IPS-15b (cell line): Measurements from ENCODE around the gene PCK2.

Experiments
- H3K27me3 ChIP-seq: one replicate; pipeline ENCODE4 v1.6.1; 2013; ENCODE audit warnings: low read length; ENCODE audit not compliant: control insufficient read depth, insufficient read depth
- H3K36me3 ChIP-seq: one replicate; pipeline ENCODE4 v1.6.1; 2013; ENCODE audit warnings: low read length; ENCODE audit not compliant: control insufficient read depth, insufficient read depth
- H3K4me1 ChIP-seq: one replicate; pipeline ENCODE4 v1.6.1; 2013; ENCODE audit warnings: mild to moderate bottlenecking, low read length; ENCODE audit not compliant: control insufficient read depth, insufficient read depth
- H3K4me3 ChIP-seq: one replicate; pipeline ENCODE4 v1.5.1; 2013; ENCODE audit warnings: low read depth, low read length
- H3K9ac ChIP-seq: one replicate; pipeline ENCODE4 v1.6.1; 2013; ENCODE audit warnings: low read depth, mild to moderate bottlenecking, low read length
- H3K9me3 ChIP-seq: one replicate; pipeline ENCODE4 v1.6.1; 2013; ENCODE audit warnings: mild to moderate bottlenecking, low read length; ENCODE audit not compliant: control insufficient read depth, insufficient read depth

The PCK2 gene

DNA sequence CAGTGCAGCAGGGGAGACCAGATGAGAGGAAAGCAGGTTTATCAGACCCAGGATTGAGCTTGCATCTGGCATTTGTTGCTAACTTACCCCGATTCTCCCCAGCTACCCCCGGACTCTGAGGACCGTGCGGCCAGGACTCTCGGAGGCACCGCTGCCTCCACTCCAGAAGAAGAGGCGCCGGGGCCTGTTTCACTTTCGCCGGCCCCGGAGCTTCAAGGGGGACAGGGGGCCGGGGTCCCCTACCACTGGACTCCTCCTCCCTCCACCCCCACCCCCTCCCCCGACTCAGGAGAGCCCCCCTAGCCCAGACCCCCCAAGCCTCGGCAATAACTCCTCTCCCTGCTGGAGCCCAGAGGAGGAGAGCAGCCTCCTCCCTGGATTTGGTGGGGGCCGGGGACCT, 29.3 kb upstream of the PCK2 start:
- no peak overlapping the region for H3K4me3 ChIP-seq
- H3K9me3 ChIP-seq, result no peaks in the 10 kb centered on the region
- no peak overlapping the region for H3K9ac ChIP-seq
- no peaks in the 10 kb centered on the region for H3K27me3 ChIP-seq
- H3K36me3 ChIP-seq, result no peaks in the 10 kb centered on the region
- H3K4me1 ChIP-seq, result no peaks in the 10 kb centered on the region

GRCh38 chr14:24065408-24065807, 28.7 kb upstream of the PCK2 start:
- no peaks in the 10 kb centered on the region for H3K36me3 ChIP-seq
- H3K9me3 ChIP-seq, result no peaks in the 10 kb centered on the region
- no peaks in the 10 kb centered on the region for H3K27me3 ChIP-seq
- no peaks in the 10 kb centered on the region for H3K4me1 ChIP-seq
- H3K4me3 ChIP-seq, result no peak overlapping the region
- H3K9ac ChIP-seq, result no peak overlapping the region

DNA sequence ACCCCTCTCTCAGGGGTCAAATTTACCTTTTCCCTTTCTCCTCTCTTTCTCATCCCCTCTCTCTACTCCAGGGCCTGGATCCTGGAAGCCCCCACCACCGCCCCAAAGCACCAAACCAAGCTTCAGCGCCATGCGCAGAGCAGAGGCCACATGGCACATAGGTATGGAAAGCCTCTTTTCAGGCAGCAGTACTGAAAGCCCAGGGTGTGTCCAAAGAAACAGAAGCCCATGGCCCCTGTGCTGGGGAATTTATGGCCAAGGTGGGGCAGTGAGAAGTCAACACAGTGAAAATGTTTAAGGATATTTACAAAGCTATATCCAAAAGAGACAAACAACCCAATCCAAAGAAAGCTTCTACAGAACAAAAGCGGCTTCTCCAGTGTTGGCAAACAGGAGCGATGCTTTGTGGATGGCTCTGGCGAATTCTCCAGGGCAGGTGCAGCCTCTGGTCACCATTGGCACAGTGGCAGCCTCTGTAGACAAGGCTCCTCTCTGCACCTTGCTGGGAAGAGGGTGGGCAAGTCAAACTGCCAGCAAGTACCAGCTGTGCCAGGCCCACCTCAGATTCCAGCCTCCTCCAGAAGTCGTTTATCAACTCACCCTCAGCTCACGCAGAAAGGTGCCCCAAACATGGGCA, 27.5 kb upstream of the PCK2 start:
- Histone ChIP-seq H3K9me3 (no peaks in the 10 kb centered on the region), H3K4me3 (no peak overlapping the region), H3K4me1 (no peaks in the 10 kb centered on the region), H3K27me3 (no peaks in the 10 kb centered on the region), H3K36me3 (no peaks in the 10 kb centered on the region), H3K9ac (no peak overlapping the region)

DNA sequence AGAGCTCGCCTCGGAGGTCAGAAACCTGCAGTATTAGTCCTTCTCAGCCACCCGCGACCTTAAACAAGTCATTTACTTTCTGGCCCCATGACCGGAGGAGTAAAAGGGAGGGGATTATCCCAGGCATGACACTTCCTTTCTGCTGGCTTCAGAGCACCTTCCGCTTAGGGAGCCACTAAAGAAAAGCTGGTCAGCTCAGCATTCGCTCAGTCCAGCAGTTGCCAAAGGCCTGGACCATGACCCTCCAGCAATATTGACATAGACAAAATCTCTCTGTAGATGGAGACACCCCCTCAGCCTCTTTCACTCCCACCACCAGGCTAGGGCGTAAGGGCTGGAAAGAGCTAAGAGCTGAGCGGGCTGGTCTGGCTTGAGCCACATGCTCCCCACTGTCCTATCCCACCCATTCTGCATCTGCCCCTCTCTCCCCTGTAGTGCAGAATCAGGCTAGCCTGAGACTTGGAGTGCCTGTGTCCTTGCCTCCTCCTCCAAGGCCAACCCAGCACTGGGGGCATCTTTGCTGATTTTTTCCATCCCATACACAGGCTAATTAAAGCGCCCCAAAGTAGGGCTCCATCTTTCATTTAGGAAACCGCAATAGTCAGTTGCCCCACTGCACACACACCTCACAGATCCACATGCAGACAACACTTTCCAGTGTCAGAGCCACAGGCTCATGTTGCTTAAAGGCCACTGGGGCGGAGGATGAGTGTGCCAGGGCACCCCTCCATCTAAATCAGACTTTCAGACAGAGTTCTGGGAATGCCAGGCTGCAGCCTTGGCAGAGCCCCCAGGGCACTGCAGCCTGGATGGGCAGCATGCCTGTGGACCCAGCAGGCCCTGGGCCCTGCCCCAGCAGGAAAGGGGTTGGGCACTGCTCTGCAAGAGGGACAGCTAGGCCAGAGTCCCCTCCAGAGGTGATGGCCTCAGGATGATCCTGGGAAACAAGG, 26.7 kb upstream of the PCK2 start:
- H3K36me3 ChIP-seq, result no peaks in the 10 kb centered on the region
- H3K4me3 ChIP-seq, result no peak overlapping the region
- no peaks in the 10 kb centered on the region for H3K9me3 ChIP-seq
- H3K4me1 ChIP-seq, result no peaks in the 10 kb centered on the region
- H3K27me3 ChIP-seq, result no peaks in the 10 kb centered on the region
- H3K9ac ChIP-seq, result no peak overlapping the region

DNA sequence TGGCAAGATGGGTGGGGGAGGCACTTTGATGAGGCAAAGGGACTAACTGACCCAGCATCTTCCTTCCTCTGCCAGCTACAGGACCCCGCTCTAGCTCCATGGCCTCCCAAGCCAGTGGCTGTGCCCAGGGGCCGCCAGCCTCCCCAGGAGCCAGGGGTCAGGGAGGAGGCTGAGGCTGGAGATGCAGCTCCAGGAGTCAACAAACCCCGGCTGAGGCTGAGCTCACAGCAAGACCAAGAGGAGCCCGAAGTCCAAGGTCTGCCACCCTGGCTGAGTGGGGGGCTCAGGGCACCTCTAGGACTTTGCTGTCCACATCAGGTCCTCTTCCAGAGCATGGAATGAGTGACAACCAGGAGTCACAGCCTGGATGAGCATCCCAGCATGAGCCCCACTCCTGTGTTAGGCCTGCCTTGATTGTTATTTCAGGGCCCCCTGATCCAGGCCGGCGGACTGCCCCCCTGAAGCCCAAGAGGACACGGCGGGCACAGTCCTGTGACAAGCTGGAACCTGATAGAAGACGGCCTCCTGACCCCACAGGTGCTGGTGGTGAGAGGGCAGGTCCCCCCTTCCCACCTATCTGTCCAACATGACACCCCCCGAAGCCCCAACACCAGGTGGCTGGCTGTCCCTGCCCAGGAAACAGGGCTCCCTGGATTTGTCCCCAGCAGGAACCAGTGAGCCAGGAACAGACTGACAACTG, 25.2 kb upstream of the PCK2 start:
- Histone ChIP-seq H3K4me1 (no peaks in the 10 kb centered on the region), H3K9ac (no peak overlapping the region), H3K4me3 (no peak overlapping the region), H3K36me3 (no peaks in the 10 kb centered on the region), H3K9me3 (no peaks in the 10 kb centered on the region), H3K27me3 (no peaks in the 10 kb centered on the region)

DNA sequence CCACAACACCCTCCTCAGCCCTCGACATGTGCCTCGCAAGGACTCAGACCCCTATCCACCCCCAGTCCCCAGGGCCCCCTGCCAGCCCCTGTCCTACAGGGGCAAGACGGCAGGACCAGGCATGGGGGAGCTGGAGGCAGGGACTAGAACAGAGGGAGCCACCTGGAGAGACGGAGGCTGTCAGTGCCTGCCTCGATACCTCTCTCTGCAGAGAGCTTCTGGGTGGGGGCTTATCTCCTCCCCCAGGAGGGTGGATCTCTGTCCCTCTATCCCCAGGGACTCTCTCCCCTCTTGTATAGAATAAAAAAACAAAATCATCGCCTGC, 24.7 kb upstream of the PCK2 start:
- H3K4me3 ChIP-seq, result no peak overlapping the region
- no peaks in the 10 kb centered on the region for H3K4me1 ChIP-seq
- no peaks in the 10 kb centered on the region for H3K36me3 ChIP-seq
- no peaks in the 10 kb centered on the region for H3K9me3 ChIP-seq
- H3K9ac ChIP-seq, result no peak overlapping the region
- H3K27me3 ChIP-seq, result no peaks in the 10 kb centered on the region

DNA sequence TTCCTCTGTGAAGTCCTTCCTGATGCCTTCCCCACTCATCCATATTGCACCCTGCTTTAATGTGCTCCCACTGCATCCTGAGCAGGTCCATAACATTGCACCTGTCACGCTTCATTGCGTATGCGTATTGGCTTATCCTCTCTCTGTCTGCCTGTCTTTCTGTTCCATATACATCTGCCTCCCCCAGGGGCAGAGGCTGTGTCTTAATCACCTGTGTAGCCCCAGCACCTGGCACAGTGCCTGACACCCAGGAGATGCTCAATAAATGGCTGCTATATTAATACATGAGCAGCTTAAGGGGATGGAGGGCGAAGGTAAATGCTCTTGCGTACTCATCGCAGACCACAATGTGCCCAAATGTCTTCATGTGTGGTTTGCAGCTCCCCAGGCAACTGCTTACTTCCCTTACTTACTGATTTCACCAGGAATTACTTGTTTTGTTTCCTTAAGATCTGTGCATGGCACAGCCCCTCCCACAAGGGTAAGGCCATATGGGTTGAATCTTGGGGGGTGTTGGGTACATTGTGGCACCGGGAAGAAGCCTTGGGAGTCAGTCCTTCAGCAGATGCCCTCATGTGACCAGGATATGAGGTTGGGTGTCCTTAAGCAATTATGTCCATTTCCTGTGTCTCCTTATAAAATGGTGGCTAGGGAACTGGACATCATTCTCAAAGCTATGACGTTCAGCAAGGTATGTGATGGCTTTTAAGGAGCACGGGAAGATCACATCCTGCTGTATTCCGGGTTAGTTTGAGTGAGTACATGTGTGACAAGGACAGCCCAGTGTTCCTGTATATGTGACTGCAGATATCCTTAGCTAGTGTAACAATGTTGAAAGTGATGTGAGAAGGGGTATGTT, 23.6 kb upstream of the PCK2 start:
- no peak overlapping the region for H3K4me3 ChIP-seq
- no peaks in the 10 kb centered on the region for H3K9me3 ChIP-seq
- no peaks in the 10 kb centered on the region for H3K4me1 ChIP-seq
- no peaks in the 10 kb centered on the region for H3K27me3 ChIP-seq
- H3K36me3 ChIP-seq, result no peaks in the 10 kb centered on the region
- no peak overlapping the region for H3K9ac ChIP-seq

GRCh38 chr14:24071144-24071697, 22.9 kb upstream of the PCK2 start, which contains the start of gene CPNE6:
Gene CPNE6, plus strand, starts transcription at chr14:24071562. Its CDS starts 1,375 bp downstream, at chr14:24072937.
- H3K4me1 ChIP-seq, result no peaks in the 10 kb centered on the region
- no peak within 1 kb of the TSS for H3K9ac ChIP-seq
- H3K27me3 ChIP-seq, result no peaks in the 10 kb centered on the region
- H3K4me3 ChIP-seq, result no peak within 1 kb of the TSS
- no peaks in the 10 kb centered on the region for H3K9me3 ChIP-seq
- peaks cover 2% of the 10 kb centered on the region for H3K36me3 ChIP-seq

- no peak overlapping the region for H3K9ac ChIP-seq
- H3K9me3 ChIP-seq, result no peaks in the 10 kb centered on the region
- peaks cover 2% of the 10 kb centered on the region for H3K36me3 ChIP-seq
- H3K4me1 ChIP-seq, result no peaks in the 10 kb centered on the region
- H3K27me3 ChIP-seq, result no peaks in the 10 kb centered on the region
- no peak overlapping the region for H3K4me3 ChIP-seq
Measured at GRCh38 chr14:24071836-24072430, 22.2 kb upstream of the PCK2 start.

DNA sequence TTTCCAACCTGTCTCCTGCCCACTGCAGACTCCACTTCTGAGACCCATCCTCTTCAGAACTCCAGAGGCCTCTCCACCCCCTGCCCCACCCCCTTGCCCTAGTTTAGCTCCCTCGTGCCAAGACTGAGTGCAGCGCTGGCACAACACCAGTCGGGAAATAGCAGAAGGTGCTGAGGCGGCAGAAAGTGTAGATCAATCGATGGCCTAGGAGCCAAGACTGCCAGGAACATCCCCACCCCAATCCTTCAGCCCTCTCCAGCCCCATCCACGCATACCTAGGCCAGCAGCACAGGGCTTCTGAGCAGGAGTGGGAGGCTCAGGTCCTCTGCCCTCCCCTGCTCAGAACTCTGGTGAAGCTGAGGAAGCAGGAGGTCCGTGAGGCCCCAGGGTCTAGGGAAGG, 21.7 kb upstream of the PCK2 start:
- no peak overlapping the region for H3K9ac ChIP-seq
- H3K4me3 ChIP-seq, result no peak overlapping the region
- H3K4me1 ChIP-seq, result no peaks in the 10 kb centered on the region
- no peaks in the 10 kb centered on the region for H3K27me3 ChIP-seq
- H3K9me3 ChIP-seq, result no peaks in the 10 kb centered on the region
- H3K36me3 ChIP-seq, result peaks cover 2% of the 10 kb centered on the region
